RWPE2 (cell line): Measurements from ENCODE around the gene KIRREL2.

Experiments
- ATAC-seq: fragments of 200-7000 bp; cut with Tn5 transposase; 3 replicates; pipeline ENCODE4 v1.9.1; 2021; ENCODE audit warnings: low read depth
- DNase-seq: peaks from one replicate; pipeline ENCODE4 v3.0.0-alpha.2; 2020; ENCODE audit warnings: low spot score
- H3K27ac ChIP-seq: fragments of 450-650 bp; 2 replicates; pipeline ENCODE4 v1.5.1; 2017; ENCODE audit warnings: mild to moderate bottlenecking; ENCODE audit not compliant: poor library complexity, severe bottlenecking
- H3K27me3 ChIP-seq: fragments of 250-450 bp; sonication (Bioruptor Pico); 2 replicates; pipeline ENCODE4 v1.5.1; 2021; ENCODE audit warnings: mild to moderate bottlenecking, moderate library complexity; ENCODE audit not compliant: insufficient read depth, poor library complexity, severe bottlenecking
- H3K36me3 ChIP-seq: fragments of 250-450 bp; sonication (Bioruptor Pico); 2 replicates; pipeline ENCODE4 v1.5.1; 2020; ENCODE audit warnings: low read depth, mild to moderate bottlenecking, moderate library complexity
- H3K4me1 ChIP-seq: fragments of 250-450 bp; sonication (Bioruptor Pico); 2 replicates; pipeline ENCODE4 v1.5.1; 2021; ENCODE audit warnings: mild to moderate bottlenecking, moderate library complexity; ENCODE audit not compliant: insufficient read depth, poor library complexity, severe bottlenecking
- H3K4me3 ChIP-seq: fragments of 250-450 bp; sonication (Bioruptor Pico); 2 replicates; pipeline ENCODE4 v1.5.1; 2021; ENCODE audit warnings: mild to moderate bottlenecking, moderate library complexity; ENCODE audit not compliant: severe bottlenecking
- H3K9me3 ChIP-seq: fragments of 250-450 bp; sonication (Bioruptor Pico); 2 replicates; pipeline ENCODE4 v1.5.1; 2021; ENCODE audit warnings: mild to moderate bottlenecking, moderate library complexity; ENCODE audit not compliant: severe bottlenecking
- TF ChIP-seq, protein P1 (sequence below): fragments of 450-650 bp; IDR thresholded peaks from one replicate; pipeline ENCODE4 v1.5.1; 2017; ENCODE audit warnings: mild to moderate bottlenecking, moderate library complexity; ENCODE audit not compliant: poor library complexity, severe bottlenecking

KIRREL2 gene

DNA sequence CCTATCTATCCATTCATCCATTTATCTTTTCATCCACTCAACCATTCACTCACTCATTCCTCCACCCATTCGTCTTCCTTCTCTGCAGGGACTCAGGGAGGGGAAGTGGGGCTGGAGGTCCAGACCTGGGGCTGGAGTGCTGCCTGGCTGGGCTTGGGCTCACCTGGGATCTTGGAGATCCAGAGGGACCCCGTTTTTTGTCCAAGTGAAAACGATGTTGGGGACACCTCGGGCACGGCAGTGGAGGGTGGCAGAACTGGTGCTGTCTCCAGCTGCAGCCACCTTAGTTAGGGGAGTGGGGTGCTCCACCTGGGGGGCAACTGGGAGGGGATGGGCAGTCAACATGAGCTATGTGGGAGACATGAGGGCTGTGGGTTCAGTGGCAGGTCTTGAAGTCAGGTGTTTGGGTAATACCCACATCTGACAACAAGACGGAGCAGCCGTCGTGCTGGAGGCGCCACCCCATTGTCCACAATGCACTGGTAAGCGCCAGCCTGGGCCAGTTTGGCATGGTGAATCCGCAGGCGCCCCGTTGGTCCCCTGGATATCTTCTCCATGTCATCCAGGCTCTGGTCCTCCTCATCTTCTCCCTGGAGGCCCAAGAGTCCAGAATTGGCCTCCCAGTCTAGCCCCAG lies 14.6 kb upstream of the KIRREL2 start:
- DNase-seq = no peak
- no peak overlapping the region for H3K4me3 ChIP-seq
- H3K36me3 ChIP-seq = no peaks in the 10 kb centered on the region
- H3K27ac ChIP-seq = no peak overlapping the region
- TF ChIP-seq, protein P1, sequence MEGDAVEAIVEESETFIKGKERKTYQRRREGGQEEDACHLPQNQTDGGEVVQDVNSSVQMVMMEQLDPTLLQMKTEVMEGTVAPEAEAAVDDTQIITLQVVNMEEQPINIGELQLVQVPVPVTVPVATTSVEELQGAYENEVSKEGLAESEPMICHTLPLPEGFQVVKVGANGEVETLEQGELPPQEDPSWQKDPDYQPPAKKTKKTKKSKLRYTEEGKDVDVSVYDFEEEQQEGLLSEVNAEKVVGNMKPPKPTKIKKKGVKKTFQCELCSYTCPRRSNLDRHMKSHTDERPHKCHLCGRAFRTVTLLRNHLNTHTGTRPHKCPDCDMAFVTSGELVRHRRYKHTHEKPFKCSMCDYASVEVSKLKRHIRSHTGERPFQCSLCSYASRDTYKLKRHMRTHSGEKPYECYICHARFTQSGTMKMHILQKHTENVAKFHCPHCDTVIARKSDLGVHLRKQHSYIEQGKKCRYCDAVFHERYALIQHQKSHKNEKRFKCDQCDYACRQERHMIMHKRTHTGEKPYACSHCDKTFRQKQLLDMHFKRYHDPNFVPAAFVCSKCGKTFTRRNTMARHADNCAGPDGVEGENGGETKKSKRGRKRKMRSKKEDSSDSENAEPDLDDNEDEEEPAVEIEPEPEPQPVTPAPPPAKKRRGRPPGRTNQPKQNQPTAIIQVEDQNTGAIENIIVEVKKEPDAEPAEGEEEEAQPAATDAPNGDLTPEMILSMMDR = no peak
- H3K27me3 ChIP-seq = peaks cover 29% of the 10 kb centered on the region
- no peaks in the 10 kb centered on the region for H3K4me1 ChIP-seq
- H3K9me3 ChIP-seq = peaks cover 5% of the 10 kb centered on the region
- no peak for ATAC-seq

DNA sequence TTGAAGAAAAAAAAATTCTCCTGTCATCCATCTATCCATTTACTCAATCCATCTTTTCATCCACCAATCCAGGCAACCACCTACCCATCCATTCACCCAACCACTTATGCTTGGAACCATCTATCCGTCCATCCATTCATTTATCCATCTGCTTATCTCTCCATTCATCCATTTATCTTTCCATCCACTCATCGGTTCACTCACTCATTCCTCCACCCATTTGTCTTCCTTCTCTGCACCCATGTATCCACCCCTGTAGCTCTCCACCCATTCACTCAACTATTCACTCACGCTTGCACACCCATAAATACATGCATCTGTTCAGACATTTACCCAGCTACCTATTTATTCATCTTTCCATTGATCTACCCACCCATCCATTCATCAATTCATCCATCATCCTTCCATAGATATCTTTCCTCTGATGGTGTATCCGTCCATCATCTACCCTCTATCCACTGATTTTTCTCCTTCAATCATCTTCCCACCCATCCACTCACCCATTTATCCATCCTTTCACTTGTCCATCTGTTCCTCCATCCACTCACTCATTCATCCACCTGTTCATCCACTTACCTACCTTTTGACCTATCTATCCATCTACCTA lies 13.9 kb upstream of the KIRREL2 start:
- ATAC-seq = no peak
- Histone ChIP-seq H3K4me3 (no peak overlapping the region), H3K27ac (no peak overlapping the region), H3K4me1 (no peaks in the 10 kb centered on the region), H3K36me3 (no peaks in the 10 kb centered on the region), H3K9me3 (peaks cover 5% of the 10 kb centered on the region), H3K27me3 (peaks cover 29% of the 10 kb centered on the region)
- TF ChIP-seq, protein P1 = no peak
- no peak for DNase-seq

DNA sequence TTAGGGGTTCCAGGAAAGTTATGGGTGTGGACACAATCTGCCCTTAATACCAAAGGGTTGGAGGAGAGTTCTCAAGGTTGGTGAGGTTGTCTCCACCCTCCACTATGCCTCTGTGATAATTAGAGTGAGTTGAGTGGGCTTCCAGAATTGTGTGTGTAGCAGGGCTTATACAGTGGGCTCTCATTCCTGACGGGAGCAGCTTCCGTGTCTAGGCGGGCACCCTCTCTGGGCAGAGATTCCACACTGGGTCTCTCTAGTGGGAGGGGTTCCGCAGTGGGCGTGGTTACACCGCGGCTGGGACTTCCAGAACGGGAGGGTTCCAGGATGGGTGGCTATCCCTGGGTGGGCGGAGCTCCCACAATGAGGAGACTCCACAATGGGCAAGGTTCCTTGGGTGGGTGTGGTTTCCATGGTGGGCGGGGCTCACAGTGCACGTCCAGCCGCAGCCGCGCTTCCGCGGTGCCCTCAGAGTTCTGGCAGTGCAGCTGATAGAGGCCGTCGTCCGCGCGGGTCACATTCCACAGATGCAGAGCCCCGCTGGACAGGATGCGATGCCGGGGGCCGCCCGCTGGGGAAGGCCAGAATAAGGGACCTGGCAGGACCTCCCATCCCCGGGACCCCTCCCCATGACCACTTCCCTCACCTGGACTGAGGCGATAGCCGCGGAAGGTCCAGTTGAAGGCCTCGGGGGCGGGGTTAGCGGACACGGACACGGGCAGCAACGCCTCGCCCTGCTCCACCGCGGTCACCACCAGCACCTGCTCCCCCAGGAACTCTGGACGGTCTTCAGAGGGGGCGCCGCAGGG lies 12.8 kb upstream of the KIRREL2 start:
- ATAC-seq (peak; percentile 37; the same call in 1 of the 3 replicates), DNase-seq (no peak)
- no peak overlapping the region for H3K4me3 ChIP-seq
- no peaks in the 10 kb centered on the region for H3K4me1 ChIP-seq
- H3K9me3 ChIP-seq = peaks cover 5% of the 10 kb centered on the region
- no peaks in the 10 kb centered on the region for H3K36me3 ChIP-seq
- H3K27me3 ChIP-seq = peaks cover 29% of the 10 kb centered on the region
- no peak overlapping the region for H3K27ac ChIP-seq
- TF ChIP-seq, protein P1 = no peak

DNA sequence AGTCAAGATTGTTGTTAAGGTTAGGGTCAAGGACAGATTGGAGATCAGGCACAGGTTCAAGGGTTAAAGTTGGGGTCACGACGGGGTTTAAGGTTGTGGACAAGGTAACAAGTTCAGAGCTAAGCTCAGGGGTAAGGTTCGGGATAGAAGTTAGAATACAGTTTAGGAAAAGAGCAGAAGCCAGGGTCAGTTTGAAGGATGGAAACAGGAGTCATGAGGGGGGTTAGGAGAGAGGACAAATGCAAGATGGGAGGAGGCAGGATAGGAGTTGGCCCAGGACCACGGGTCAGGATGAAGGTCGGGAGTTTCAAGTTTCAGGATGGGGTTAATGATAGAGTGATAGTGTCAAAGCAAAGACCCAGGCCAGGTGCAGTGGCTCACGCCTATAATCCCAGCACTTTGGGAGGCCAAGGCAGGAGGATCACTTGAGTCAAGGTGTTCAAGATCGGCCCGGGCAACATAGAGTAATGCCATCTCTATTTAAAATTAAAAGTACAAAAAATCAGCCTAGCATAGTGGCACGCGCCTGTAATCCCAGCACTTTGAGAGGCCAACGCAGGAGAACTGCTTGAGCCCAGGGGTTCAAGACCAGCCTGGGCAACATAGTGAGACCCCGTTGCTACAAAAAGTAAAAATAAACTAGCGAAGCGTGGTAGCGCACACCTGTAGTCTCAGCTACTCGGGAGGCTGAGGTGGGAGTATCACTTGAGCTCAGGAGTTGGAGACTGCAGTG lies 12.1 kb upstream of the KIRREL2 start:
- DNase-seq (no peak), ATAC-seq (no peak)
- Histone ChIP-seq H3K4me3 (no peak overlapping the region), H3K9me3 (no peaks in the 10 kb centered on the region), H3K4me1 (no peaks in the 10 kb centered on the region), H3K27ac (no peak overlapping the region), H3K36me3 (no peaks in the 10 kb centered on the region), H3K27me3 (peaks cover 29% of the 10 kb centered on the region)
- TF ChIP-seq, protein P1 = no peak
